H1 (cell line): ENCODE measurements around the gene DNAJC11. TPM values are rescaled to one million over a fixed set of nuclear protein-coding genes. Genes with fewer than 3 reads are reported as not detected.

Experiments
- ASH2L ChIP-seq: fragments of 200-600, 300-600 bp; sonication (generic); IDR thresholded peaks from one replicate; pipeline ENCODE4 v1.7.1; 2017; ENCODE audit warnings: low read length
- BACH1 ChIP-seq: IDR thresholded peaks from 2 replicates; pipeline ENCODE4 v1.6.1; 2012; ENCODE audit warnings: low read length, improper control_type of control experiment
- JUN ChIP-seq: IDR thresholded peaks from 2 replicates; pipeline ENCODE4 v1.6.1; 2011; ENCODE audit warnings: low read depth, mild to moderate bottlenecking, improper control_type of control experiment, low read length
- polyA plus RNA-seq, 7 experiments: library from polyadenylated mRNA; depleted of rRNA in 3 of 7; stranded (reverse) in 5 of 7; unstranded in 2 of 7; fragments of >200 nt in 5 of 7; fragments of 200-250 nt in 2 of 7; gene quantifications; 1 replicate in 5 of 7; 2 replicates in 1 of 7; 4 replicates in 1 of 7; pipeline versions ENCODE4 v1.2.1 to v1.2.3, GENCODE V29; 2011 to 2013; ENCODE audit warnings: missing spikeins in 2 of 7, mixed read lengths in 2 of 7
- total RNA-seq: library from RNA; stranded (reverse); fragmentation: NEBNext Ultra II Directional; extraction: Animal tissue kit (Norgen Biotek cat#: 25700); gene quantifications from 2 replicates; pipeline ENCODE4 v1.2.1, GENCODE V29; 2021

Gene DNAJC11
- total and polyA plus RNA-seq, 2 of the 8 experiments (the other 6 are each of a cell fraction or from before 2014, with no cell fraction given), result 43.9 to 90.9 TPM

DNA sequence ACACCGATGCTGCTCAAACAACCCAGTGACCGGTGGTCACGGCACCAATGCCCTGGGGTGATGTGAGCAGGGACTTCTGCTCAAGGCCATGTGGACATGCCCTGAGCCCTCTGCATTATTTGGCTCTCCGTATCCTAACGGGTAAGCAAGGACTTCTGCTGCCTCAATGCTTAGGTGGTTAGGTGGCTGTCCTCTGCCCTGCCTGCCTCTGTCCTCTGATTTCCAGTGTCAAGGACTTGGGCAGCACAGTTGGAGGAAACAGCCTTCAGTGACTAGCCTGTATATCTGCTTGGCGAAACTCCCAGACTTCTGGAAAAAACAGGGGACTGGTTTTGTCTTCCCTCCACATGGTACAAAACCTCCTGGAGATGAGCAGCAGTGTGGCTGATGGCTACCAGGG, 34.5 kb downstream of the DNAJC11 start (continued):
- TF ChIP-seq JUN, result no peak
- TF ChIP-seq BACH1, result no peak
- TF ChIP-seq ASH2L, result no peak
